SIG-M5 treated with dmso at 0.1 percent for 504 hours (cell line): ENCODE measurements around the gene VMAC.

Experiments
- DNase-seq: peaks from one replicate; lab custom pipeline; 2025; ENCODE audit not compliant: unreplicated experiment; lab: John Stamatoyannopoulos, UW

VMAC gene

DNA sequence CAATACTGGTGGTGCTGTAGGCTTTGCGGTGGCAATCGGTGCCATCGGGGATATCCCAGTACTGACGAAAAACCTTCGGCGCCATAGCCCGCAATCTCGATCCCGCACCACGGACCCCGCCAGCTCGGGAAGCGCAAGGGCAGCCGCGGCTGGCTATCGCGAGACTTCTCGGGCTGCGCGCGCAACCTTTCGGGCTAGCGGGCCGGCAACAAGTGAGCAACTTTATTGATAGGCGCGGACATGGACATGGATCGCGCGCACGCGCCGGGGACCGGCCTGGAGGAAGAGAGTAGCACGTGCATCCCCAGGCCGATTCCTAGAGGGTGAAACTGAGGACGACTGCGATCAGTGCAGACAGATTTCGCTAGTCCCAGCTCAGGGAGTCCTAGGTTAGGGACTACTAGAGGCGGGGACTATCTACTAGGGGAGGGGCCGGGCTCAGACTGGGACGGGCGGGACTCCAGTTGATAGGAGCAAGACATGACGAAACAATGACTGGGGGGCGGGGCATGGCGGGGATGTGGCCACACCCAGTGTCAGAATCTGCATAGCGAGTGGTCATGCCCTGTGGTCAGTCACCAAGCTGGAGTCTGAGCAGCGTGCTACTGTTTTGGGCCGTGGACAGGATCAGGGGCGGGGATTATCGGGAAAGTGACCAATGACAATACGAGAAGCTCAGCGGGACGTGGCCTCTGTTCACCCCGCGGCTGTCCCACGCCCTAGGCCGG is 884 bp upstream of the VMAC start, which contains the start of gene NDUFA11:
Gene NDUFA11 (minus strand): TSS at position 167 of the 728 bp plus-strand sequence. CDS start 82 bp downstream, at position 85.
- DNase-seq = peak; percentile 98

DNA sequence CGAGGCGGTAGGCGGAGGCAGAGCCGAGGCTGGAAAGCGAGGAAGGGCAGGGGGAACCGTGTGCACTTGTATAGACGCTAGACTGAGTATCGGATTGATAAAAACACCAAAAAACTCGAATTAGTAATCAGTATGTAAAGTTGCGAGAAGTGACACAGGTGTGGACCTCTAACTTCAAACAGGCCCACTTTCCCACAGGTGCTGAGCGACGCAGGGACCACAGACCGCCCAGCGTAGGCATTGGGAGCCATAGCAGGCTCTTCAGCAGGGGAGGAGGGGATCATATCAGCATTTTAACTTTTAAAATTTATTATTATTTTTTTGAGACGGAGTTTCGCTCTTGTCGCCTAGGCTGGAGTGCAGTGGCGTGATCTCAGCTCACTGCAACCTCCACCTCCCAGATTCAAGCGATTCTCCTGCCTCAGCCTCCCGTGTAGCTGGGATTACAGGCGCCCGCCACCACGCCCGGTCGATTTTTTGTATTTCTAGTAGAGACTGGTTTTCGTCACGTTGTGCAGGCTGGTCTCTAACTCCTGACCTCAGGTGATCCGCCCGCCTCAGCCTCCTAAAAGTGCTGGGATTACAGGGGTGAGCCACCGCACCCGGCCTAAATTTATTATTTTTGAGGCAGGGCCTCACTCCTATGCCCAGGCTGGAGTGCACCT is 574 bp downstream of the VMAC start:
- DNase-seq = no peak

GRCh38 chr19:5907241-5907640 is 2.6 kb downstream of the VMAC start:
- no peak for DNase-seq

DNA sequence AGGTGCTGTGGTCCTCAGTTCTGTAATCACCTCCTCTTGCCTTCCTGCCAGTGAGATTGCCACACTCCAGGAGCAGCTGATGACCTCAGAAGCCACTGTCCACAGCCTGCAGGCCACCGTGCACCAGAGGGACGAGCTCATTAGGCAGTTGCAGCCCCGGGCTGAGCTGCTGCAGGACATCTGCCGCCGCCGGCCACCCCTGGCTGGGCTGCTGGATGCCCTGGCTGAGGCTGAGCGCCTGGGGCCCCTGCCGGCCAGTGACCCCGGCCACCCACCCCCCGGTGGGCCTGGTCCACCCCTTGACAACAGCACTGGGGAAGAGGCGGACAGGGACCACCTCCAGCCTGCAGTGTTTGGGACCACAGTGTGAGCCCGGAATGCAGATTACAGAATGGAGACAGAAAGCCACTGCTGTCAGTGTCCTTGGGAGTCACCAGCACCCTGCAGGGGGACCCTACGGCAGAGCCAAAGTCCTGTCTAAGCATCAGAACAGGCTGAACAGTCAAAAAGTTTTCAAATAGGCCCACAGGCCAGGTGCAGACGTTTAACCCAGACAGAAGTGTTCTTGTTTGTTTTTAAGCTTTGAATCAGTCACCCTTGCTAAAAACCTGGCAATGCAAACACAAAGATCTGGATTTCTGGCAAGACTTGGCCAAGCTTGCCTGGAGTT is 4.2 kb downstream of the VMAC start:
- no peak for DNase-seq

GRCh38 chr19:5910638-5910907 is 5.9 kb downstream of the VMAC start:
- no peak for DNase-seq

DNA sequence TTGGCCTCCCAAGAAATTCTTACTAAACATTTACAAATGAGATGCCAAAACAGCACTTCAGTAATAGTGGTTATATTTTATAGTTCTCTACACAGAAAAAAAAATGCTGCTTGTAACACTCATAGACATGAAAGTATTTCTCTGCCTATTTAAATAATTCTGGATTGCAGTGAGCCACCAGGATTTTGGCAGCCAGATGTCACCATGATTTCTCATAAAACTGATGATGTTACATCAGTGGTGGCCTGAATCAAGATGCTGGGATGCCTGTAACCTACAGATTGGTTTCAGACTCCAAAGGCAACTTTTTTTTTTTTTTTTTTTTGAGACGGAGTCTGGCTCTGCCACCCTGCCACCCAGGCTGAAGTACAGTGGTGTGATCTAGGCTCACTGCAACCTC is 6.7 kb downstream of the VMAC start:
- DNase-seq = no peak

DNA sequence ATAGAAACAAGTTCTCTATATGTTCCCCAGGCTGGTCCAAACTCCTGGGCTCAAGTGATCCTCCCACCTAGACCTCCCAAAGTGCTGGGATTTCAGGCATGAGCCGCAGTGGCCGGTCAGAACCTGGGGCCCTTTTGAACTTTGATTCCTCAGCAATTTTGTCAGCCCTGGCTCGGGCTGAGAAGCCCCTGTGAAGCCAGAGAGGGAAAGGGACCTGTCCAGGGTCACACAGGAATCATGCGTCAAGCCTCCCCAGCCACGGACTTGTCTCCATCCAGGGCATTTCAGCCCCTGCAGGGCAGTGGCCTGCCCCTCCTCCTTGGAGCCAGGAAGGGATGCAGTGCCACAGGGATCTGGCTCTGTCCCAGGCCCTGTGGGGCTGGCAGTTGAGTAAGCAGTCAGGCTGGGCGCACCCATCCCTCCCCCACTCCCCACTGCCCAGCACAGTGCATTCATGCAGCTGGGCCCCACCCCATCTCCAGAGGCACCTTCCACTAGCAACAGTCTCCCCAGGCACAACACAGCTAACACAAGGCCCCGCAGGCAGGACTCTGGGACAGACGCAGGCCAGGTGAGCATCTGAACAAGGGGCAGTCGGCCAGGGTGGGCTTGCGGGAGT is 9.2 kb downstream of the VMAC start, which contains the start of gene CAPS:
Gene CAPS (plus strand): TSS at position 516 of the 619 bp plus-strand sequence. CDS start 153 bp downstream, outside the sequence.
- DNase-seq = peak; percentile 7

DNA sequence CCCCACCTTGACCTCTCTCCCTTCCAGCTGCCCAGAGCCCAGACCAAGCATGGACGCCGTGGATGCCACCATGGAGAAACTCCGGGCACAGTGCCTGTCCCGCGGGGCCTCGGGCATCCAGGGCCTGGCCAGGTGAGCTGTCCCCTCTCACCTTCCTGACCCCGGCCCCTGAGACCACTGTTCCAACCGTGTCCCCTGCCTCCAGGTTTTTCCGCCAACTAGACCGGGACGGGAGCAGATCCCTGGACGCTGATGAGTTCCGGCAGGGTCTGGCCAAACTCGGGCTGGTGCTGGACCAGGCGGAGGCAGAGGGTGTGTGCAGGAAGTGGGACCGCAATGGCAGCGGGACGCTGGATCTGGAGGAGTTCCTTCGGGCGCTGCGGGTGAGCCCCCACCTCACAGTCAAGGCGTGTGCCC is 9.7 kb downstream of the VMAC start:
- DNase-seq = no peak

GRCh38 chr19:5914946-5915781 is 10.5 kb downstream of the VMAC start:
- DNase-seq = no peak

GRCh38 chr19:5915782-5916165 is 11.1 kb downstream of the VMAC start:
- DNase-seq = no peak

GRCh38 chr19:5916181-5916708 is 11.6 kb downstream of the VMAC start:
- DNase-seq = no peak

GRCh38 chr19:5917431-5918107 is 12.9 kb downstream of the VMAC start:
- no peak for DNase-seq

DNA sequence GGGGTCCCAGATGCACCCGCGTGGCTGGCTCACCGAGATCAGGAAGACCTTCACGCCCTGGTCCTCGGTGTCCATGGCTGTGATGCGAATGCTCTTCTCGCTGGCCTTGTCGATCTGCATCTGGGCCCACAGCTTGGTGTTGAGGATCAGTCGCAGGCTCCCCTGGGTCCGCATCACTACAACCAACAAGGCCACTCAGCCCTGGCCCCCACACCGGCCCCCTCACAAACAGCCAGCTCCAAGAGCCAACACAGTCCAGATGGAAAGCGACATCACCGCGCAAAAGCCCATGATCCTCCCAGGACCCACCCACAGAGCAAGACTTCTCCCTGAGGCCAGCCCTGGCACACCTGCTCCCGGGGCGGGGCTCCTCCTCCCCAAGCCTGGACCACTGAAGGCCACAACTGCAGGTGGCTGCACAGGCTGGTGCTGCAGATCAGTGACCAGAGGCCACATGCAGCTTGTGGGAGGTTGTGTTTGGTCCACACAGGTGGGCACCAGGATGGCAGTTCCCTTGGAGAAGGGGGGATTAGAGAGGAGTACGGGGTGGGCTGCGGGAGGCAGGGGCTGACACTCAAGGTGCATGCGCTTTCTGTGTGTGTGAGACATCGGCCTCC is 13.9 kb downstream of the VMAC start:
- DNase-seq = no peak

- no peak for DNase-seq
Measured at GRCh38 chr19:5921516-5922160, 17.0 kb downstream of the VMAC start.

DNA sequence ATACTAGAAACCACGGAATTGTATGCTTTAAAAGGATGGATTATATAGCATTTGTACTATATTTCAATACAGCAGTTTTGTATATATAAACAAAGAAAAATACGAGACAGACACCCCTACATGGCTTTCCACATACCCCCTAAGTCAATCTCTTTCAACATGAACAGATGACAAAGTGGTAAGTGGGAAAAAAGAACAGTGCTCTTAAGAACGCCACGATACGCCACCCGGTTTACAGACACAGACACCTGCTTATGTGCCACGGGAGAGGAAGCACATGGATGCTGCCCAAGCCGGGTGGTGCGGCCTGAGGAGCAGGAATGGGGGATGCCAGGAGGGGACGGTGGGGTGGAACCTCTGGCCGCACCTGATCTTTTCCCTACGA is 17.5 kb downstream of the VMAC start:
- no peak for DNase-seq

GRCh38 chr19:5923356-5923755 is 18.7 kb downstream of the VMAC start:
- no peak for DNase-seq

- DNase-seq = no peak
Measured at GRCh38 chr19:5925830-5926427, 21.3 kb downstream of the VMAC start.

DNA sequence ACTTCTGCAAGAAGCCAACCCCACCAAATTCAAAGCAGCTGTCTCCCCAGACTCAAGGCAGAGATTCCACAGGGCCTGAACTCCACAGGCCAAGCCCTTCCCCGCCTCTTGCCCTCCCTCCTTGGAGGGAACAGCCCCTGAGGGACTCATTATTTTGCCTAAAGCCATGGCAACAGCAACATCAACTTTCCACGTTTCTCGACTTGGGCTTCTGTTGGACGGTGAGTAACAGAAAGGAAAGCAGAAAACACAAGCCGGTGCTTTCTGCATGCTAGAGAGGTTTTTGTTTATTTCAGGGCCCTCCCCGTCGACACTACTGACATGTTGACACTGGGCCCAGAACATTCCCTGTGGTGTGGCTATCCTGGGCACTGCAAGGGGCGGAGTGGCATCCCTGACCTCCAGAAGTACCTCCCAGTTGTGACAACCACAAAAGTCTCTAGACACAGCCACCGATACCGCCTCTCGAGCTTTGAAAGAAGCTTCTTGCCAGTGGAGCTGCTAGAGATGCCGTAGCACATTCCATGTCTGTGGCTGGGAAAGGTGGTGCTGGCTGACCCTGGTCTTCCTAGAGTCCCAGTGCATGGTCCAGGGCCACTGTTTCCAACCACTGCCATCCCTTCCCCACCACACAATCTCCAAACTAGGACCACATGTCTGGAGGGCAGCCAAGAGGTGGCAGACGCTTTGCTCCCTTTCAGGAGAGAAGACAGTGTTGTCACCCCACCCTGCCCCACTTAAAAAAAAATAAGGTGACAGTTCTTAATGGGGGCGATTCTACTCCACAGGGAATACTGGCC is 22.2 kb downstream of the VMAC start:
- DNase-seq = no peak
